Measurements from ENCODE around the gene HNMT.

- TF ChIP-seq EZH2 (IDR thresholded peaks at IDR 0.05; ENCODE audit: borderline replicate concordance, low read depth, low read length, severe bottlenecking): no peak
- no peak for TF ChIP-seq CTCF (IDR thresholded peaks at IDR 0.05; ENCODE audit: borderline replicate concordance, extremely low read depth, low read length, poor library complexity, severe bottlenecking)
Measured at GRCh38 chr2:137964859-137965459, 686 bp downstream of the HNMT start.

All from DND-41 (cell line).